GM18511 (cell line): ENCODE data around the gene DDX49.
"Not testable (repeated sequence)": the region's sequence is repeated elsewhere in the genome, so short reads cannot be mapped to it uniquely, and the experiment has no call there.

Experiments
- ATAC-seq: cut with Tn5 transposase; IDR thresholded peaks from one replicate; pipeline ENCODE4 v1.9.1; 2021; ENCODE audit warnings: mild to moderate bottlenecking, moderate library complexity; ENCODE audit not compliant: unreplicated experiment

Gene DDX49

DNA sequence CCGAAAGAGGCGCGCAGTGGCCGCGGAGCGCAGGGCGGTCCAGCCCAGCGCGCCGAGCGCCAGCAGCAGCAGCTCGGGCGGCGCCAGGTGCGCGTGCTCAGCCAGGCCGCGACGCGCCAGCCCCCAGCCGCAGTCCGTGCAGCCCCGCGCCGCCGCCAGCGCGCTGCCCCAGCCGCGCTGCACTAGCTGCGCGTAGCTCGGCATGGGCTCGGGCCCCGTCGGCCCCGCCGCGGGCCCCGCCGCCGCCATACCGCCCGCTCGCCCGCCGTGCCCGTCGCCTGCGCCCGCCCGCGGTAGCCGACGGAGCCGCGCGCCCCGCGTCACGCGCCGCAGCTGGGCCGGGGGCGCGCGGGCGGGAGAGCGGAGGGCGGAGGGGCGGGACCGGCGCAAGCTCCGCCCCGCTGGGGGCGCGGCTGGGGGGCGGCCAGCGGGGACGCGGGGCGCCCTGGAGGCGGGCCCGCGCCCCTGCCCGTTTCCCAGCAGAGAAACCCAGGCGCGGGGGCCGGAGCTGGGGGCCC is 23.6 kb upstream of the DDX49 start, which contains the start of gene CERS1:
Gene CERS1 (minus strand): TSS at position 335 of the 518 bp plus-strand sequence. CDS start 86 bp downstream, at position 249.
- no peak for ATAC-seq

DNA sequence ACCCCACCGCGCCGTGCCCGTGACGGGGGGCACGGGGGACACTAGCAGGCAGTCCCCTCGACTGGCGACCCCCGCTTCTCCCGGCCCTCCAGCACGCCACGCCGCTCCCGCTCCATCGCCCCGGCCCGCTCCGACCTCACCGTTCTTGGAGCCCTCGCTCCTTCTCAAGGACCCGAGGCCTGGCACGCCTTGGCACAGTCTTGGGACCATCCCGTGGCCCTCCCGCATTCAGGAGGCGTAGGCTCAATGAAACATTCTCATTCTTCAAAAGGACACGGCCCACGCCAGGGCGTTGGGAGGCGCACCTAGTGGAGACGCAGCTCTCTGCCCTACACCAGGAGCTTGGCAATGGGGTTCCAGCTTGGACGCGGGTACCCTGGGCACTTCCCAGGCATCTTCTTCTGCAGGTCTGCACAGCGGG is 23.1 kb upstream of the DDX49 start:
- ATAC-seq = no peak

DNA sequence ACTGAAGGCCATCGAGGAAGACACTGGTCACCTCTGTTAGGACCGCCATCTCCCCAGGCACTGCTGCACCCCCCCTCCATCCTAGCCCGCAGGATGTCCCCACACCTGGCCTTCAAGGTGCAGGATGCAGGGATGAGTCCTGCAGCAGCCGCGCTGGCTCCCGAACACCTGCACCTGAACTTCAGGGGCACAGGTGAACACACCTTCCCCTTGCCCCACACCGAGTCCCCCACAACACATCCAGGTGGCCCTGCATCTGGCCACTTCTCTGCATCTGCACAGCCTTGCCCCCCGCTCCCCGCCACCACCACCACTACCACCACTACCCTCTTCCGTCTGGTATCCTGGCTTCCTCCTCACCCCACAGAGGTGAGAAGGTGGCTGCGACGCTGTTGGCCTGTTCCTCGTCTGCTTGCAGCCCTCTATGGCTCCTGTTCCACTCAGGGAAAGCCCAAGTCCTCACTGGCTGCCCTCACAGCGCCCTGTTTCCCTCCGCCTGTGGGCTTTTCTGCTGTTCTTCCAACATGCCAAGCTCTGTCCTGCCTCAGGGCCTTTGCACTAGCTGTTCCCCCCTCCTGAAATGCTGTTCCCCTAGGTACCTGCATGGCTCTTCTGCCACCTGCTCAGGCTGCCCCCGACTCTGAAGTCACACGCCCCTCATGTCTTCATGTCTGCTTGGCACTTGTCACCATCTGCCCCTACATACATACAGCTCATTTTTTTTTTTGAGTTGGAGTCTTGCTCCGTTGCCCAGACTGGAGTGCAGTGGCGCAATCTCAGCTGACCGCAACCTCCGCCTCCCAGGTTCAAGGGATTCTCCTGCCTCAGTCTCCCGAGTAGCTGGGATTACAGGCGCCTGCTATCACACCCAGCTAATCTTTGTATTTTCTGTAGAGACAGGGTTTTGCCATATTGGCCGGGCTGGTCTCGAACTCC is 22.2 kb upstream of the DDX49 start:
- ATAC-seq = no peak

- ATAC-seq = no peak
Measured at GRCh38 chr19:18898081-18898606, 21.4 kb upstream of the DDX49 start.

- no peak for ATAC-seq
Measured at GRCh38 chr19:18898607-18899408, 20.7 kb upstream of the DDX49 start.

GRCh38 chr19:18899624-18900560 is 19.6 kb upstream of the DDX49 start:
- no peak for ATAC-seq

DNA sequence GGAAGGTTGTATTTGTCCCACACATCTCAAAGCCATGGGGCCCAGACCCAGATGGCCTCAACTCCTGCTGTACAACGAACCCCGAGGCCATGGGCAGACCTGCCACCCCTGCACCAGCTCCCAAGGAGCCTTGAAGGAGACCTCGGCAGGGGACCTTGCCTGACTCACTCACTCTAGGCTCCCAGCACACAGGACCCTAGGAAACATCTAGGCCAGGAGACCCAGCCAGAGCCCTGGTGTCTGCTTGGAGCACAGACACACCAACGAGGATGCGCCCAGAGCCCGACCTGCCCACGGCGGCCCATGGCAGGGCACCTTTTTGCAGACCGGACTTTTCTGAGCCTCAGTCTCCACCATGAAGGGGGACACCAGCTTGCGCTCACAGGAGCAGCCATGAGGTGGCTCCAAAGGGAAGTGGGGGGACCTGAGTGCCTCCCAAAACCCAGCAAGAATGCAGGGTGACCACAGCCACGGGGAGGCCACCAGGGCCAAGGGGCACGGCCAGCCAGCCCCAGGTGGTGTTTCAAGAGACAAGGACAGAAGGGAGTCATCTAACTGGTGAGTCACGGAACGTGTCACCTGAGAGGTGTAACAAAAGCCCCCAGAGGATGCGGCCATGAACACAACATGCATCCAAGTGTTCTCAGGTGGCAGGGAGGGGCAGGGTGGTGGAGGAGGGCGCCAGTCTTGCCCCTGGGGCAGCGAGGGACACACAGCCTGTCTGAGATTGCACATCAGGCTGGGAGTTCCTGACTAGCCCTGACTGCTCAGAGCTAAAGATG is 18.6 kb upstream of the DDX49 start:
- no peak for ATAC-seq

DNA sequence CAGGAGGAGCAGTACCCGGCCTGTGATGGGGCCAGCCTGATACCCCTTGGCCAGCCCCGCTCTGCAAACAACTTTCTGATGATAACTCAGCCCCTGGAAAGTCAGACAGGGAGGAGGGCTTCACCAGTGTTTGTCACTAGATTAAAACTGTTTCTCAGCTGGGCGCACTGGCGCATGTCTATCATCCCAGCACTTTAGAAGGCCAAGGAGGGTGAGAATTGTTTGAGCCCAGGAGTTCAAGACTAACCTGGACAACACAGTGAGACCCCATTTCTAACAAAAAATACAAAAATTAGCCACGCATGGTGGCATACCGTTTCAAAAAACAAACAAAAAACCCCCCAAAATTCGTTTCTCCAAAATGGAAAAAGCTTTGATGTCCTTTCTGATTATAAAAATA is 18.0 kb upstream of the DDX49 start:
- ATAC-seq = no peak

- not testable (repeated sequence) for ATAC-seq
Measured at GRCh38 chr19:18902519-18902918, 17.0 kb upstream of the DDX49 start.

DNA sequence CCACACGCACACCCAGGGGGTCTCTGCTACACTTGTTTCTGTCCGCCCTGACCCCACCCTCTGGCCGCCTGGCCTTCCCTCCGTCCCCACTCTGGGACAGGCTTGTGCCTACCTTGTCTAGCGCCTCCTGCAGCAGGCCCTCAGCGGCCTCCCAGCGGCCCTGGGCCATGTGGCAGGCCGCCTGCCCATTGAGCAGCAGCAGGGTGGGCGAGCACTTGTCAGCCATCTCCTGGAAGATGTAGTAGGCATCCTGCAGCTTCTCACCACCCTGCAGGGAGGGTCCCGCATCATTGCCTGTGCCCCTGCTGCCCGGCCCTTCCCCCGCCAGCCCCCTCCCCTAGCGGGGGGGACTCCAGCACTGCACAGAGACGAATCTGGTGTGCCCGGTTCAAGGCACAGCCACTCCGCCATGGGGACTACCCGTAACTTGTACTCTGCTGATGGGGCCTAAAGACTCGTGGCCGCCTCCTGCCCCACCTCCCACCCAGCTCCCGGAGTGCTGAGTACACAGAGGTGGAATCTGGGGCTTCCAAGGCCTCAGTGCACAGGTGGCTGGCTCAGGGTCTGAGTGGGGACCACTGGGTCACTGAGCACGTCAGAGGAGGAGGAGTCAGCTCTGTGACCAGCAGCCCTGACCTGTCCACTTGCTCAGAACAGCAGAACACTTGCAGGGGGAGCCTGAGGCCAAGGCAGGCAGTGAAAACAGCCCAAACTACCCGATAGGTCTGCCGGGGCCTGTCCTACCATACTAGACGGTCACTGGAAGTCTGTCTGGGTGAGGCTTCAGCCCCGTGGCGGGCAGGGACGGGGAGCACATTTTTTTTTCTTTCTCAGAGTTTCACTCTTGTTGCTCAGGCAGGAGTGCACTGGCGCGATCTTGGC is 16.1 kb upstream of the DDX49 start:
- no peak for ATAC-seq

GRCh38 chr19:18904334-18905057 is 15.0 kb upstream of the DDX49 start:
- no peak for ATAC-seq

GRCh38 chr19:18905058-18905456 is 14.5 kb upstream of the DDX49 start:
- no peak for ATAC-seq

DNA sequence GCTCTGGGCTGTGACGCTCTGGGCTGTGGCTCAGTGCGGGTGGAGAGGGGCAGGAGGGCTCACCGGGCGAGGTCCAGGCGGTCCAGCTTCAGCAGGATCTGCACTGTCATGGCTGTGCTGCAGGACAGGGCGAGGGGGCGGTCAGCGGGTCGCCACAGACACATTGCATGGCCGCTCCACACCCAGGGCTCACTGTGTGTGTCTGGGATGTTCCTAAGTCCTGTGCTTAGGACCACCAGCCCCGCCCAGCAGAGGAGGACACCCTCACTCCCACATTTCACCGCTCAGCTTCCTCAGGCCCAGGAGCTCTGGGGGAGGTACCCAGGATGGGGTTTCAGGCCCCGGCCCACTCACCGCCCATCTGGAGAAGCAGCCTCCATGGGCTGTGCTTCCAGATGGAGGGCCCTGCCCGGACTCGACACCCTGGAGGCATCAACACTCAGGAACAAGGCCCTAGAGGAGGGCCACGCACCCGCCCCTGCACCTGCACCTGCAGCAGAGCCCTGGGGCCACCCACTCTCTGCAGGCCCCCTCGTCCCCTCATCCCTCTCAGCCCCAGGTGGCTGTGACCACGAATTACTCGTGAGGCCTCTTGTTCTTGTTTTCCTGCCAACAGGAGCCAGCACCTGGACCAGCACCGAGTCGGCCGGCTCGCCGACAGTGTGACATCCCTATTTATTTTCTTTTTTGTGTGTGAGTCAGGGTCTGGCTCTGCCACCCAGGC is 13.8 kb upstream of the DDX49 start:
- no peak for ATAC-seq

- no peak for ATAC-seq
Measured at GRCh38 chr19:18906605-18907519, 12.7 kb upstream of the DDX49 start.

GRCh38 chr19:18908917-18909619 is 10.4 kb upstream of the DDX49 start:
- no peak for ATAC-seq
